ENCODE results near the gene PAFAH2.

DNA sequence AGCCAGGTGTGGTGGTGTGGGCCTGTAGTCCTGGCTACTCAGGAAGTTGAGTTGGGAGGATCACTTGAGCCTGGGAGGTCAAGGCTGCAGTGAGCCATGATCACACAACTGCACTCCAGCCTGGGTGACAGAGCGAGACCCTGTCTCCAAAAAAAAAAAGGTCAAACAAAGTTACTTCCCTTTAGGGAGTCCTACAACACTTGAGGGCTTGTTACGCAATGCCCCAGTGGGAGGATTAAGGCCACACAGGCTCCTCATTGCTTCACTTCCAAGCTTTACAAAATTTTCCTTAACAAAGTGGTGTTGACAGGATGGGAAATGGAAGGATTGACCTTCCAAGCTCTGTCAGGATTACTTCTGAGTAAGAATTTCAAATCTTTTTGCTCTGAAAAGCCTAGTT is 17.5 kb upstream of the PAFAH2 start:
- TF ChIP-seq, protein P1, sequence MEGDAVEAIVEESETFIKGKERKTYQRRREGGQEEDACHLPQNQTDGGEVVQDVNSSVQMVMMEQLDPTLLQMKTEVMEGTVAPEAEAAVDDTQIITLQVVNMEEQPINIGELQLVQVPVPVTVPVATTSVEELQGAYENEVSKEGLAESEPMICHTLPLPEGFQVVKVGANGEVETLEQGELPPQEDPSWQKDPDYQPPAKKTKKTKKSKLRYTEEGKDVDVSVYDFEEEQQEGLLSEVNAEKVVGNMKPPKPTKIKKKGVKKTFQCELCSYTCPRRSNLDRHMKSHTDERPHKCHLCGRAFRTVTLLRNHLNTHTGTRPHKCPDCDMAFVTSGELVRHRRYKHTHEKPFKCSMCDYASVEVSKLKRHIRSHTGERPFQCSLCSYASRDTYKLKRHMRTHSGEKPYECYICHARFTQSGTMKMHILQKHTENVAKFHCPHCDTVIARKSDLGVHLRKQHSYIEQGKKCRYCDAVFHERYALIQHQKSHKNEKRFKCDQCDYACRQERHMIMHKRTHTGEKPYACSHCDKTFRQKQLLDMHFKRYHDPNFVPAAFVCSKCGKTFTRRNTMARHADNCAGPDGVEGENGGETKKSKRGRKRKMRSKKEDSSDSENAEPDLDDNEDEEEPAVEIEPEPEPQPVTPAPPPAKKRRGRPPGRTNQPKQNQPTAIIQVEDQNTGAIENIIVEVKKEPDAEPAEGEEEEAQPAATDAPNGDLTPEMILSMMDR (IDR thresholded peaks at IDR 0.05) = no peak
- TF ChIP-seq ZFX (IDR thresholded peaks at IDR 0.05; ENCODE audit: borderline replicate concordance) = no peak

Data from 22Rv1 (cell line).